GM12864 (cell line): ENCODE data around the gene METTL4.

Experiments used
- DNase-seq: peaks from one replicate; pipeline ENCODE4 v3.0.0-alpha.2; 2011; ENCODE audit warnings: low read depth
- H3K4me3 ChIP-seq: 2 replicates; pipeline ENCODE4 v1.5.1; 2011; ENCODE audit warnings: mild to moderate bottlenecking, low read depth, low read length, control low read depth
- CTCF ChIP-seq: IDR thresholded peaks from 2 replicates; pipeline ENCODE4 v1.5.1; 2011; ENCODE audit warnings: low read depth, mild to moderate bottlenecking, moderate library complexity, low read length, control low read depth, inconsistent platforms; ENCODE audit errors: missing control alignments

METTL4 gene

GRCh38 chr18:2573408-2573807 is 2.1 kb upstream of the METTL4 start:
- no peak for DNase-seq
- no peak for TF ChIP-seq CTCF
- H3K4me3 ChIP-seq: peak overlapping the region; percentile 75; the same call in 1 of the 2 replicates

GRCh38 chr18:2572892-2573291 is 1.6 kb upstream of the METTL4 start:
- no peak for TF ChIP-seq CTCF
- DNase-seq: no peak
- H3K4me3 ChIP-seq: peak overlapping the region; percentile 75

GRCh38 chr18:2572171-2572569 is 865 bp upstream of the METTL4 start:
- no peak for TF ChIP-seq CTCF
- H3K4me3 ChIP-seq: peak overlapping the region; percentile 75
- no peak for DNase-seq

GRCh38 chr18:2570772-2571199 is 519 bp downstream of the METTL4 start:
- DNase-seq: no peak
- TF ChIP-seq CTCF: no peak
- H3K4me3 ChIP-seq: peak overlapping the region; percentile 75

- TF ChIP-seq CTCF: no peak
- H3K4me3 ChIP-seq: peak overlapping the region; percentile 75; the same call in 1 of the 2 replicates
Measured at GRCh38 chr18:2569338-2570207, 1.7 kb downstream of the METTL4 start.

GRCh38 chr18:2568605-2569004 is 2.7 kb downstream of the METTL4 start:
- H3K4me3 ChIP-seq: no peak overlapping the region
- no peak for TF ChIP-seq CTCF
- no peak for DNase-seq

More at GRCh38 chr18:2569338-2570207, 1.7 kb downstream of the METTL4 start:
- no peak for DNase-seq

GRCh38 chr18:2568129-2568528 is 3.2 kb downstream of the METTL4 start:
- DNase-seq: no peak
- TF ChIP-seq CTCF: no peak
- no peak overlapping the region for H3K4me3 ChIP-seq
